GM19023 (cell line): ENCODE results near the gene GNRH2.
"Not testable (repeated sequence)": the region's sequence is repeated elsewhere in the genome, so short reads cannot be mapped to it uniquely, and the experiment has no call there.

Experiments used
- ATAC-seq: cut with Tn5 transposase; IDR thresholded peaks from one replicate; pipeline ENCODE4 v1.9.1; 2021; ENCODE audit warnings: mild to moderate bottlenecking, moderate library complexity; ENCODE audit not compliant: unreplicated experiment

GNRH2 gene

GRCh38 chr20:3072530-3073250 is 29.3 kb downstream of the GNRH2 start:
- no peak for ATAC-seq

- ATAC-seq, result not testable (repeated sequence)
Observed at GRCh38 chr20:3073251-3073643, 29.8 kb downstream of the GNRH2 start.

DNA sequence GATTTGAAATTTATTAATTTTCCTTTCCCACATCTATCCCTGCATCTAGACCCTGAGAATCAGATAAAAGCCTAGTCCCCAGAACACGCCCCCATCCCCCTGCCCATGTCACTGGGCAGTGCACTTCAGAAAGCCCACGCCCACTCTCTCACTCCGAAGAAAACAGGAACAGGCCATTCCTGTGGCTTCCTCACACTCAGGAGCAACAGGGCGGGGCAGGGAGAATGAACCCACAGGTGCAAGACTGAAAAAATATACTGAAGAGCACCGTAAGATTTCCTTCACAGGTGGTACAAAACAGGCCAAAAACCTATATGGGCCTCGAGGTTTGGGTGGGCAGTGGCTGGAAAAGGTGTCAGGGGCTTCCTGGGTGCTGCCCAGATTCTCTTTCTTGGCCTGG is 31.4 kb downstream of the GNRH2 start:
- no peak for ATAC-seq

GRCh38 chr20:3075315-3075714 is 31.9 kb downstream of the GNRH2 start:
- not testable (repeated sequence) for ATAC-seq

- no peak for ATAC-seq
Observed at GRCh38 chr20:3077618-3078134, 34.3 kb downstream of the GNRH2 start.

DNA sequence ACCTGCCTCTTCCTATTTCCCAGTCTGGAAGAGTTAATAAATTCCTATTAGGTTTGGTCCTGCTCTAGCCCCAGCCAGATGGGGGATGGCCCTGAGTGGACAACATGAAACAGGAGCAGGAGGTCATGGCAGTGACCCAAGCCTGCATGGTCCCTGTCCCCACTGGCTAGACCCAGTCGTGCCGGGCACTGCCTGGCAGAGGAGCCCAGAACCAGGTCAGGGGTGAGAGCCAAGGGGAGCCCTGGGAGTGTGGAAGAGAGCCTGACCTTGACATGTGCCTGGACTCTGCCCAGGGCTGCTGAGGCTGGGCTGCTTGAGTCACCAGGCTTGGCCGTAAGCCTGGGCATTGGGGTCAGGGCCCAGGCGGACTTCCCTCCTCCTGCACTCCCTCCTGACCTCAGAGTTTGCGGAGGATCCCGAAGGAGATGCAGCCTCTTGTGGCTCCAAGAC is 37.5 kb downstream of the GNRH2 start:
- ATAC-seq, result no peak

DNA sequence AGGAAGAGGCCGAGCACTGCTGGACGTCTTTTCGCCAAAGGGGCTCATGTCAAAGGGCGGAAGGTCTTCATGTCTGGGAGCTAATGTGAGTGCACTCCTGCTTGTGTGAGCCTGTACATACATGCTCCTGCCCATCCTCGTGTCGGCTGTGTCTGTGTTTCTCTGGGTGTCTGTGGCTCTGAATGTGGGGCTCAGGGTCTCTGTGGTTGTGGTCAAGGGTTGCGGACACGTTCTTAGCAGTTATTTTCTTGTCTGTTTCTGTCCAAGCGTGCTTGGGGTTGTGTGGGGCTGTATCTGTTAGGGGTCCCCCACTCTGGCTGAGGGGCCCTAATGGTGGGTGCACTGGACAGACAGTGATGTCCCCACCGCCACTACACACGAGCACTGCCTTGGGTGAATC is 38.2 kb downstream of the GNRH2 start:
- no peak for ATAC-seq

GRCh38 chr20:3082306-3082951 is 39.0 kb downstream of the GNRH2 start:
- no peak for ATAC-seq

GRCh38 chr20:3082955-3083952 is 39.8 kb downstream of the GNRH2 start:
- ATAC-seq, result no peak

DNA sequence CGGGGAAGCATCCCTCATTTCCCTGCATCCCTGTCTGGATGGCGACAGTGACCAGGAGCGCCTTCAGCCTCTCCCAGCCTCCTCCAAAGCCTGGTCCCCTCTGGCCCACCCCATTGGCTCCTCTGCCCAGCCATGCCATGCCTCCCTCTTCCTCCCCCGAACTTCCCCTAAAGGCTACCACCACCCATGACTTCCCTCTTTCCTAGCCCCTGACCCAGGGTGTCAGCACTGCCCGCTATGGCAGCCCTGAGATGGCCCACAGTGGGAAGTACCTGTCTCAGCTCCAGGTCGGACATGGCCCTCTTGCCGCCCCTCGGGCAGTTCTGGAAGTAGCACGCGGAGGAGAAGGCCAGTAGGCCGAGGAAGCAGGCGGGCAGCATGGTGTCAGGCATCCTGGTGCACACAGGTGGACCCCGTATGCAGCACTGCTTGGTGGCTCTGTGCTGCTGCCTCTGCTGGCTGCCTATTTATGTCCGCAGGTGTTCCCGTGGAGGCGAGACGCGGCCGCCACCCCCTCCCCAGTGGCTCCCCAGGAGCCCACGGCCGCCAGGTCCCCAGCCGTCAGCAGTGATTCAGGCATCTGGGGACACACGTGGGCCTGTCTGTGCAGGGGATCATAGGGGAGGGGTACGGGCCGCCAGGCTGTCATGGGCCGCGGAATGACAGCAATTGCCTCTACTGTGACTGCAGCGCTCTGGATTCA is 41.0 kb downstream of the GNRH2 start, which contains the start of gene AVP:
Gene AVP, minus strand, starts transcription at position 442 of the 703 bp plus-strand sequence. Its CDS starts 50 bp downstream, at position 392.
- no peak for ATAC-seq

GRCh38 chr20:3084986-3085360 is 41.6 kb downstream of the GNRH2 start:
- ATAC-seq, result no peak

- ATAC-seq, result no peak
Observed at GRCh38 chr20:3085571-3086072, 42.2 kb downstream of the GNRH2 start.

- ATAC-seq, result no peak
Observed at GRCh38 chr20:3088031-3088430, 44.6 kb downstream of the GNRH2 start.

GRCh38 chr20:3090565-3090964 is 47.1 kb downstream of the GNRH2 start:
- ATAC-seq, result no peak

- no peak for ATAC-seq
Observed at GRCh38 chr20:3092611-3093379, 49.4 kb downstream of the GNRH2 start.

DNA sequence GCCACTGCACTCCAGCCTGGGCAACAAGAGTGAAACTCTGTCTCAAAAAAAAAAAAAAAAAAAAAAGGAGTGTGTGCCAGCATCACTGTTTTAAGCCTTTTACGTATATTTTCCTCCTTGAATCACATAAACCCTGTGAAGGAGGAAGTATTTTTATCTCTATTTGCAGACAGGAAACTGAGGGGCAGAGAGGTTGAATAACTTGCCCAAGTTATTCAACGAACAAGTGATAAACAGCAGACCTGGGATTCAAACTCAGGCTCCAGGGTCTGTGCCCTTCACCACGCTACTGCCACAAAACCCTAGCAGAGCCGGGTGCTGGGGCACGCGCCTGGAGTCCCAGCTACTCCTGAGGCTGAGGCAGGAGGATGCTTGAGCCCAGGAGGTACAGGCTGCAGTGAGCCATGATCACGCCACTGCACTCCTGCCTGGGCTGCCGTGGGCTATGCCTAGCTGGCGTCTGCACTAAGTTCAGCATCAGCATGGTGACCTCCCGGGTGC is 50.5 kb downstream of the GNRH2 start:
- ATAC-seq, result no peak

DNA sequence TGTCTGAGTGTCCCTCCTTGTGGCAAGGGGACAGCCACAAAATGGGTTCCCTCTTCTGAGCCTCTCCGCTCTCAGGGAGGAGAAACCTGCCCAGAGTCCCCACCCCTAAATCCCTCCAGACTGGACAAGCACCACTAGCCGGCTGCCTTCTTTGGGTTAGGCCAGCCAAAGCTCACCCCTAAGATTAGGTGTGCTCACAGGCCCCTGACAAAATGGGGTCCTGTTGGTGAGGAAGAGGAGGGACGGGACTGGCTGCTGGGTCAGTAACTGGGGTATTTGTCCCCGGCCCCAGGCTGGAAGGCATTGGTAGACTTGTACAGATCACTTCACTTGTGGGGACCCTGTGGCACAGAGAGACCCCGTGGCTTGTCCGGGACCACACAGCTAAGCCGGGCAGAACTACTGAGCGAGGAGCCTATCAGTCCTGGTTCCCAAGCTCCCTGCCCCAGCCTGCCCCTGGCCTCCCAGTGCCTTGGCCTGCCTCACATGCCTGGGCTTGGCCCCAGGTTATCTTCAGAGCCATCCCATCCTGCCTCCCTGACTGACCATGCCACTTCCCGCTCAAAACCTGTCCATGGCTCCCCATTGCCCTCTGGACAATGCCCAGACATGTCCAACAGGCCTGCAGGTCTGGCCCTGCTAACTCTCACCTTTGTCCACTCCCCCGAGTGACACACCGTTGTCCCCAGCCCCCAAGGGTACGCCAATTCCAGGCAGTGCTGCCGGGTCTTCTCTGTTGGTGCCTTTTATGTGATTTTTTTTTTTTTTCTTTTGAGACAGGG is 51.6 kb downstream of the GNRH2 start:
- no peak for ATAC-seq
